Stimulated activated CD8-positive, alpha-beta memory T cell treated with anti-CD3 and anti-CD28 coated beads, Interleukin-2, amount 100 ng/mL, for 48 hours (primary cell): ENCODE measurements around the gene MANSC4.

Experiments used
- DNase-seq, 2 donors: peaks; one replicate each; pipeline ENCODE4 v3.0.0-alpha.2; 2020; ENCODE audit warnings: low read depth in 2 of 2

MANSC4 gene

DNA sequence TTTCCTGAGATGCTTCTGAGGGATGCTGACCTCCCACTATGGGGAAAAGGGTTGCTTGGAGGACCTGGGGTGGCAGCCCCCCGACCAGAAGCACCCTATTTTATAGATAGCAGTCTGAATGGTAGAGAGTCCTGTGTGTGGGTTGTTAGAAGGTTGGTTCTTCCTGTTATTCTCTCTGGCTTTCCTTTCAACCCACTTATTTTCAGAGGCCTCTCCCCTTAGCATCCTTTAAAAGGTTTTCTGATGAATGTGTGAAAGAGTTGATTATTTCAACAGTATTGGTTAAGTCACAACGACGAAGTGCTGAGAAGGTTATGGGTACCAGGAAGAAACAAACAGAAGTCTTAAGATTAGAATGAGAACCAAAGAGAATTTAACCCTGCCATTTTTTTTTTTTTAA is 20.8 kb upstream of the MANSC4 start:
- no peak for DNase-seq

DNA sequence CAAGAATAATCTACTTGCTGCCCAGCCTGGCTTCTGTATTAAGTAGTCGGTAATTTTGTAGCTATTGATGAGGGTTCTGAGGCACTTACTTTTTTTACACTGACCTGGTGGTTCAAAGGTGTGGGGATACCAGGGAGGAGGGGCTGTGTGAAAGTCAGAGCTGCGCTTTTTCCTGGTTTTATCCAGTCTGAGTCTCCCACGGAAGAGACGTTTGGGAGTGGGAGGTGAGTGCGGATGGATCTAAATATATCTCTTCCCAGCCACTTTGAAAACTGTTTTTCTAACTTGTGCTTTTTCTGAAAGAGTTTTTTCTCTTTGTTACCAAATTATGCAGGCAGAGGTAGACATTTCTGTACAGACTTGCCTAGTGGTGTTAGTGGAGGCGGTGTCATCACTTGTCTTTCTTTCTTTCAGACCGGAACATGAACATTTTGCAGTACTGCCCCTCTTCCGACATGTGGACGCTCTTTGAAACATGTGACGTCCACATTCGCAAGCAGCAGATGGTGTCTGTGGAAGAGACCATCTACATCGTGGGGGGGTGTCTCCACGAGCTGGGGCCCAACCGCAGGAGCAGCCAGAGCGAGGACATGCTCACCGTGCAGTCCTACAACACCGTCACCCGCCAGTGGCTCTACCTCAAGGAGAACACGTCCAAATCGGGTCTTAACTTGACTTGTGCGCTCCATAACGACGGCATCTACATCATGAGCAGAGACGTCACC is 17.4 kb upstream of the MANSC4 start:
- DNase-seq: no peak

DNA sequence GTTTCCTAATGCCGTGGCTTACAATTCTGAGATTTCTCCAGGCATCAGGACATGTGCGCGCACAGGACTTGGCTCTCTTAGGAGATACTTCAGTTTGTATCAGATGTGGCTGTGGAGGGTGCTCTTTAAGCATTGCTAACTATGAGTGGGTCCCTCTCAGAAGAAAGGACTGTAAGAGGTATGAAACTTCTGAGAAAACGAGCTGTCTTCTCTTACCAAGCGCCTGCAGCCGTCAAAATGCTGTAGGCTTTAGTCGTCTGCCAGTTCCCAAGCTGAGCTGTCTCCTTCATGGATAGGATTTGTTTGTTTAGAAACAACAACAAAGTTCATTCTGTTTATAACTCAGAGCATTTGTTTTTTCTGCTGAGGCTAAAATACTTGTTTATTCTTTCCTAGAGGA is 16.1 kb upstream of the MANSC4 start:
- DNase-seq: no peak

DNA sequence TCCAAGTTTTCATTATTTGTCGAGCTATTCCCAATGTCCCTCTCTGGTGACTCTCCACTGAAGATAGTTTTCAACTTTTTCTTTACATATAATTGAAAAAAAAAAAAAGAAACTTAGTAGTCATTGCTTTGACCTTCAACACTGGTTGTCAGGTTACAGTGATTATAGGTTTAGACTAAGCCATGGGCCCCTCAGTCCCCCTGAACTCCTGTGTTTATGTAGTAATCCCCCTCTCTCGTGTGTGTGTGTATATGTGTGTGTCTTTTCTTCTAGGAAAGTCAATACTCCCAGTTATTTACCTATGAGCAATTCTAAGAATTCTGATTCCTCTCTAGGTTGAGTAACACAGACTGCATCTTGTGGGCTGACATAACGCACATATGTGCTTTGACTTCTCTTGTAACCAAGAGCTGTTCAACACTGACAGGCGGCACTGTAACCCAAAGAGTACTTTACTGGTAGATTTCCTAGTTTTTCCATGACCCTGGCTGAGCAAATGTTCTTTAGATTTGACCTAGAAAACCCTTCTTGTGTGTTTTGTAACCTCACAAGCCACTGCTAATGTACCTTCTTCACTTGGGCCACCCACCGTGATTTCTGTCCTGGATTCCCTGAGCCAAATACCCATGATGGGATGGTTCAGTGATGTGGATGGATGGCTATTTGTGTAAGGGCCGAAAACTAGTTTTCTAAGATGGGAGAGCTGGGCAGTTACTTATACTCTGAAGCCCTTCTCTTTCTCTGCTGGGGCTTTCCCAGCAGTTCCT is 15.0 kb upstream of the MANSC4 start:
- no peak for DNase-seq

DNA sequence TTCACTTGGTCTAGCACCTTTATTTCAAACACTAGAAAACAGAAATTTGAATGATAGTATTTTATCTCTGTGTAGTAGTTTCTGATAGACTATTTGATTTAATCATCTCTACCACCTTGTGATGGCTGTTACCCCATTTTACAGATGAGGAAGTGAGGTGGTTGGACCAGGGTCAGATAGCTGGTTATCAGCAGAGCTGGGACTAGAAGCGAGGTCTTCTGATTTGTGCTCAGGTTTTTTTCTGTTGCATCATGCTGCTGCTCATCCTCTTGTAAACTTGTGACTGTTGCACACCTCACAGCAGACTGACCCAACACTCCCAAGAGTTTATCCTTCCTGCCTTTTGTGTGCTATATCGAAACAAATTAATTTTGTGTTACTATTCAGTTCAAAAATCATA is 10.1 kb upstream of the MANSC4 start:
- no peak for DNase-seq

DNA sequence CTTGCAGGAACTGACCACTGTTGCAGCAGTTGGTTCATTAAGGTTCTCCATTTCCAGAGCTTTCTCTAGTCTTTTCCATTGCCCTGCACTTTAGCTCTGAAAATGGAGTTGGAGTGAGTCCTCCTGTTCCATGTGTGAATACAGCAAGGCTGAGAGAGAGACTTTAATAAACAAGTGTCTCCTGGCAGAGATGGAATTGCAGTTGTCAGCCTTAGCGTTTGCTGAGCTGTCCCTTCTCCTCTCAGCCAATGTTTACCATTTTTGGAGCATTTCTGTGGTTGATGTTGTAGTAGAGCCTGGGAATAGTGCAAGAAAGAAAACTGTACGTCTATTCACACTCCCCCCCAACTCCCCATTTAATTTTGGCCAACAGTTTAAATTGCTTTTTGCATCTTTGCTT is 7.5 kb upstream of the MANSC4 start:
- no peak for DNase-seq

DNA sequence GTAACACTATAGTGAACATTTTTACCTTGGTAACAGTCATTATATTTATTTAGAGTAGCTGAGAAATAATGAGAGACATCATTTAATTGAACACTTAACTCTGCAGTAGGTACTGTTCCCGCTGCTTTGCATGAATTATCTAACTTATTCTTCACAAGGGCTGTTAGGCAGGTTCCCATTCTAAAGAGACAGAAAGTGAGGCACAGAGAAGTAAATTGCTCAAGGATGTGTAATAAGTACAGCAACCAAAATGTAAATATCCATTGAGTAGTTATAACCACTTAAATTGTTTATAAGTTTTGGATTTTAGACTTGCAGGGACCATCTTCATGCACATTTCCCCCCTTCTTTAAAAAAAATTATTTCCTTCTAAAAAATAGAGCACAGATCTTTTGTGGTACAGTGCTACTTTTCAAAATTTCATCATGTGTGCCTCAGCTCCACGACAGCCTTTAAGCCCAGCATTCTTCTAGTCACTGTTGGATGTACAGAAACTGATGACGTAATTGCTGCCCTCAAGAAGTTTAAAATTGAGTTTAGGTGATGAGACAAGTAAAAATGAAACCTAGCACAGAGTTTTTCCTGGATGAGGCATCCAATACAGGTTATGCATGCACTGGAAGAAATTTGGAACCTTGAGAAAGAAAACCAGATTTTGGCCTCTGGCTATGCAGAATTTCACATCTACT is 6.0 kb upstream of the MANSC4 start:
- DNase-seq: no peak

DNA sequence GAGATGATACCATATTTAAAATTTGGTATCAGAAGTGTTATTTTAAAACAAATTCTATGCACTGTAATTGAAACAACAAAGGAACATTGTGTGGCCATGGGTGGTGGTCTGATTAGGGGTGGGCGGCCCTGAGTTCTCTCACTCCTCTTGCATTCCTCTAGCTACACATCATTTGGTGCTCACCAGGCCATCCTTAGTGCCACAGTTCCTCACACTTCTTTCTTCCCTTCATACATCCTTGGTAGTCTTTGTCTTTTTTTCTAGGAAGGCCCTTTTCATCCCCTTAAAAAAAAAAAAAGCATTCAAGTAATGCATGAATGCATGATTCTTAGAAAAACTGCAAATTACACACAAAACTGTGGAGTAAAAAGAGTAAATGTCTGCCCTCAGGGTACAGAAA is 2.4 kb upstream of the MANSC4 start:
- no peak for DNase-seq

DNA sequence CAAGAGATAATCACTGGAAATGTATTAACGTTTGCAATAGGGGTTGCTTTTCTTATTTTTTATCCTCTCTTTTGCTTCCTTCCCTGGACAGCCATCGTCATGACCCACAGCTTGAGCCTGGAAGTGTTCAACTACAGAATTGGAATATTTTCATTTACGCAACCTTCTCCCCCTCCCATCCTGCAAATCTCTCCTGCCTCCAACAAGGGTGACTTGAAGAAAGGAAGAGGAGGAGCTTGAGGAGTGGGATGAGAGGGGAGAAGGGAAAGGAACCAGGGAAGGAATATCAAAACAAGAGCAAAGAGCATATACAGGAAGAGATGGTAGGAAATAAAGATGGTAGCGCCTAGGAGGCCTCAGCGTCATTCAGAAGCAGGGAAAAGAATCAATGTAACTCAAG is 1.6 kb upstream of the MANSC4 start:
- DNase-seq: no peak

DNA sequence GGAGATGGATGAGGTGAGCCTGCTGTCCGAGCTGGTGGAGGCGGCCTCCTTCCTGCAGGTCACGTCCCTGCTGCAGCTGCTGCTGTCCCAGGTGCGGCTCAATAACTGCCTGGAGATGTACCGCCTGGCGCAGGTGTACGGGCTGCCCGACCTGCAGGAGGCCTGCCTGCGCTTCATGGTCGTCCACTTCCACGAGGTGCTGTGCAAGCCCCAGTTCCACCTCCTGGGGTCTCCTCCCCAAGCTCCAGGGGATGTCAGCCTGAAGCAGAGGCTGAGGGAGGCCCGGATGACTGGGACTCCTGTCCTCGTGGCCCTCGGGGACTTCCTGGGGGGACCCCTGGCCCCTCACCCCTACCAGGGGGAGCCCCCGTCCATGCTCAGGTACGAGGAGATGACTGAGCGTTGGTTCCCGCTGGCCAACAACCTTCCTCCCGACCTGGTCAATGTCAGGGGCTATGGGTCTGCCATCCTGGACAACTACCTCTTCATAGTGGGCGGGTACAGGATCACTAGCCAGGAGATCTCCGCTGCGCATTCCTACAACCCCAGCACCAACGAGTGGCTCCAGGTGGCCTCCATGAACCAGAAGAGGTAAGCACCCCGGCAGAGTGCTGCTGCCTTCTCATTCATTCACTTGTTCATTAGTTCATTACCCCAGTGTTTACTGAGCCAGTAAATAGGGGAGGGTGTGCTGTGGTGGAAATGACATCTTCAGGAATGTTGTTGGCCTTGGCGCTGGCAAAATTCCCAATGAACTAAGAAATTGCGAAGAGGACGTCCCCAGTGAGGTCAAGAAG is 774 bp upstream of the MANSC4 start:
- peak in 1 of 2 donors; percentile 4 for DNase-seq

DNA sequence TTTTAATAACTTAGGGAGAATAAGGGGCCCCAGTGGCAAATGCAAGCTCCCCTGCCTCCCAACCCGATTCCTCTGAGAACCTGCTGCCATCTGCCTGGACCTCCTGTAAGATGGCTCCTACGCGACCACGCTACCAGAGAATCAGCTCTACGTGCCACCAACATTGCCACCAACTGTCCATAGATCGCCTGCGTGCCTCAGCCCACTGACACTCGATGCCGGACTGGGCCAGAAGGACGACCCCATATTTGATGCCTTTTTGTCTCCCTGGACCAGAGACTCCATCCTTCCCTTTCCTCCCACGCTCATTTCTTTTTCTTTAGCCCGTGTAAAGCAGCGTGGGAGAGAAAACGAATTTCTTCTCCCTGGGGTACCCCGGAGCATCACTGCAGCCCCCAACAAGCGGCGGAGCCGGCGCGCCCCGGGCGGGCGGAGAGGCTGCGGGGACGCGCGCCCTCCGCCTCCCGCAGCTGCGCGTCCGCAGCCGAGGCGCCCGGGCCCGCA is 568 bp downstream of the MANSC4 start:
- peak in 1 of 2 donors; percentile 4 for DNase-seq

DNA sequence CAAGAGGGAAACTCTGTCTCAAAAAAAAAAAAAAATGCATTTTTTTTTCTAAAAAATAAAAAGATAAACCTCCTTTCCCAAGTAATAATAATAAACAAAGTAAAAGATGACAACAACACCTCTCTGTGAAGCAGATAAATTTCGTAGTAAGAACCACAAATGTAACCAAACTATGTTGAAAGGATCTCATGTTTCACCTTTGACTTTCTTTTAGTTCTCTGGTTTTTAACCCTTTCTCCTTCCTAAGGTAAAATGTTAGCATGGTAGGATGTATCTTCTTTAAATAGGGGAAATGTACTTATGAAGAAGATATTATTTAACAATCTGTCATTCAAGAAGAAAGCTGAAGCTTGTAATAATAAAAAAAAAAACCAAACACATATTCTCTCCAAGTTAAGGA is 1.8 kb downstream of the MANSC4 start:
- DNase-seq: no peak

DNA sequence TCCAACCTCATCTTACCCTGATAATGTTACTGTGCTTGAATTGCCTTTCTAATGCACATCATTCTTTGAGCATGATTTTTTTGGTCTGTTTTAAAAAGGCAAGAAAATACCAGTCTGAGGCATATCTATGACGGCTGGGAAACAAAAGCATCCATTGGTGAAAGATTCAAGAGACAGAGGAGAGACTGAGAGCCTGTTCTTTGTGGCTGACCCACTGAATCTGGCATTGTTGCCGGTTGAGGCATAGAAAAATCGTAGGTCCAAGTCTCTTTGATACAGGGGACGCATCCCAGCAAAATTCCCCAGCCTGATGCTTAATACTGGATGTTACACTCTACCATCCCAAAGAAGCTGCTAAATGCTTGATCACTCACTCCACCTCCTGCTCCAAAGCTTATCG is 2.9 kb downstream of the MANSC4 start:
- no peak for DNase-seq

DNA sequence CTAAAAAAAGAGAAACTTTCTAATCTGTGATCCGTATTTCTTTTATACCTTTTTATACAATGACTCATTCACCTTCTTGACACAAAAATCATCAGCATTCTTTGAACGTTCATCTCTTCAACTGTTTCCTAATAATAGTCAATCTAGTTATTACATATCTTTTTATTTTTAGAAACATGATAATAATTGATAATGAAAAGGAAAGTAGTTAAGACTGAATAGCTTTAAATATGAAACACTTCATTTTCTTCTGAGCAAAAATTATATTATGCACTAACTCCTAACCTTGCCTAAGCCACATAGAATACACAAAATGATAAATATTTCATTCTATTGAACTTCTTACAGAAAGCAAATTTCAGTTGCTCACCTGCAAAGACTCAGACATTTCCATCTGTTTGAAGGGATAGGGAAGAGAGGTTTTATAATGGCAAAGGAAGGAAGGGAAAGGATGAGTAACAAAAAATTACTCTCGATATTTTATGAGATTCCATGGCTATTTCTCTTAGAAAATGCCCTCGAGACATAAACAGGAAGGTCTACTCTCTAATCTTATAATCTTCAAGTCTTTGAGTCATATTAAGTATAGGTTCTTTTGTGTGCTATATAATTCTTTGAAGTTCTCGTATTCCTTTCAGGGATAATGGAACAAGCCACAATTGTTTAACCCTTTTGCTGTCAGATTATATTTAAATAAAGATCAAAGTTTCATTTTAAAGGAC is 7.5 kb downstream of the MANSC4 start:
- DNase-seq: no peak

DNA sequence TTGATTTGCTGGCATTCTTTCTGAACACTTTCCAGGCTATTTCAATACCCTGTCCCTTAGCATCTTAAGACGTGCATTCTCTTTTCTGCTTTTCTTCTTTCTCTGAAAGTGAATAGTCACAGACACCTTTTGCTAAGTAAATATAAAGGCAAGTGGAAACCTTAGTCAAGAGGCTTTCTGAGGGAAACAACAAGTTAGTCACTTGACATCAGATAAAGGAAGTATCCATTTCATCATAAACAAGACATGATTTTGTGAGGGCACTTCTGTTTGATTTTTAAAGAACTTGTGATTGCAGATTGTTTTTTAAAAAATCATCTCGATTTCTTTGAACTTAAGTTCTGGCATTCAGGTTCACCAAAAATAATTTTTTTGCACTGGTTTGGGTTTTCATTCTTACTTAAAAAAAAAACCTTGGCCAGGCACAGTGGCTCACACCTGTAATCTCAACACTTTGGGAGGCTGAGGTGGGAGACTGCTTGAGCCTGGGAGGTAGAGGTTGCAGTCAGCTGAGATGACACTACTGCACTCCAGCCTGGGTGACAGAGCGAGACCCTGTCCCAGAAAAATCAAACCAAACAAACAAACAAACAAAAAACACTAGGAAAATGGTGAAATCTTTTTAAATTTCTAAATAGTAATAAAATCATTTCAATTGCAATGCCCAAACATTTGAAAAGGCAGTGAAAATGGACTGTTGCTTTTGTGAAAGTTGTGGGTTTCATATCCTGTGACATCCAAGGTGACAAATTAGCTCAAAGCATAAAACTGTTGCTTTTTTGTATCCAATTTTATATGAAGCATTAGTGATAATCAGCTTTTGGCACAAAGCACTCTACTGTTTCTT is 8.3 kb downstream of the MANSC4 start:
- DNase-seq: no peak

DNA sequence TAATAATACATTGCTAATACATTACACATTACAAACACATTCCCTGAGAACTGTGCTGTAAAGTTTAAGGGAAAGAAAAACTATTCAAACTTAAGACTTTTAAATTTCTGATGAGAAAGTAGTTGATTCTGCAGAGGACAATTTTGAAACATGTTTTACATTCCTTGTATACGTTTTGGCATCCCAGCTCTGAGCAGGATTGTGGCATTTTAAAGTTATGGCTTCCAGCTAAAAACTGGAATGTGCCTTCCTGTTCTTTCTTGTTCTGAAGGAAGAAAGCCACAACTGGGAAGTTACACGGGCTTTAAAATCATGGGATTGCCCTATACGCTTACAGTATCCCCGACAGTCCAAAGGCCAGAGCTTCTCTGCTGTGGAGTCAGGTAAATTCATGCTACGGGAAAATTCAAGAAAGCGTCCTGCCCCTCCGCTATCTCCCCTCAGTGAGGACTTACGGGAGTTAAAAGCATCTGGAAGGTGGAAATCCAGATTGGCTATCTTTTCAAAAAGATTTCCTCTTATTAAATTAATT is 10.8 kb downstream of the MANSC4 start:
- DNase-seq: no peak

DNA sequence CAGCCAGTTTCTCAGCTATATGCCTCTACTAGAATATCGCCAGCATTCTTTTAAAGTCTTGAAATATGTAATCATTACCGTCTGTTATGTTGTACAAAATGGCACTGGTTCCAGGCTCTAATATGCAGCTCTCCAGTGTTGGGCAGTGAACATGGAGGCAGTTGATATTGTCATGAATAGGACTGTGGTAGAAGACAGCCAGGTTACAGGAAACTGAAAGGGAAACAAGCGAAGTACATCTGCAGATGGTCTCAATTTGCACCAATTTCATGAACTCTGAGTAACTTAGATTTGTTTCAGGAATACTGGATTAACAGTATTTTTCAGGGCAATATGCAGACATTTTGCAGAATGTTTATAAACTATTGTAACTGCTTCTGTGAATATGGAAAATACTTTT is 13.4 kb downstream of the MANSC4 start:
- no peak for DNase-seq

DNA sequence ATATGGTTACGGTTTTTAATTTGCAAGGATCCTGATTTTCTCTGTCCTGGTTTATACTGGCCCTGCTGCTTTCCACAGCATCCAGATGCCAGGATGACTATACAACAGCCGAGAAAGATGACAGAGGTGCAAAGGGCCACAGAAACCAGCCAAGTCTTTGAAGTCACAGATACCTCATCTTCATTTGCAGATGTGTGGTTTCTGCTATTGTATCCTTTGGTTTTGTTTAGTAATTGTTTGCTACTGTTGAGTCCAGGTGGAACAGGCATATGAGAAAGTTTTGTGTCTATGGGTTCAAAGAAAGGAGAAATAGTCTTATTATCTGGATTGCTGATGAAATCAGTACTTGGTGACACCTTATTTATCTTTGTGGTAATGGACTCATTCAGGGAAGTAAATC is 17.3 kb downstream of the MANSC4 start:
- no peak for DNase-seq

DNA sequence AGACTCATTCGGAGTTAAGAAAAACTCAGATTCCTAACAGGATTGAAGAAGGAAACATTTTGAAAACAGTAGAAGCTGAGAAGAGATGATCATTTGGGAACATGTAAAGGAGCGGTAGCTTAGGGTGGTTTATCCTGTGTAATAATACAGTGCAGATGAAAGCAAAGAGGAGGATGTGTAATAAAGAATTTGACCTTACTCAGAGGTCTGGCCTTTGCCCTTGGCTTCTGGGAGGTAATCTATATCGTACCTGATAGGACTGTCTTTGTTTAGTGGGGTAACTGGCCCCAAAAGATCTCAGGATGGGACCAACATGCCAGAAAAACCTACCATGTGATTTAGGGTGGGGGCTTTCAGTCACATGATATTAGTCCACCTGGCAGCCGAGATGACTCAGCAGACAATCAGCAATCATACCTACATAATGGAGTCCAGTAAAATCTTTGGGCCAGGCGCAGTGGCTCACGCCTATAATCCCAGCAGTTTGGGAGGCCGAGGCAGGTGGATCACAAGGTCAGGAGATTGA is 23.3 kb downstream of the MANSC4 start:
- DNase-seq: no peak

DNA sequence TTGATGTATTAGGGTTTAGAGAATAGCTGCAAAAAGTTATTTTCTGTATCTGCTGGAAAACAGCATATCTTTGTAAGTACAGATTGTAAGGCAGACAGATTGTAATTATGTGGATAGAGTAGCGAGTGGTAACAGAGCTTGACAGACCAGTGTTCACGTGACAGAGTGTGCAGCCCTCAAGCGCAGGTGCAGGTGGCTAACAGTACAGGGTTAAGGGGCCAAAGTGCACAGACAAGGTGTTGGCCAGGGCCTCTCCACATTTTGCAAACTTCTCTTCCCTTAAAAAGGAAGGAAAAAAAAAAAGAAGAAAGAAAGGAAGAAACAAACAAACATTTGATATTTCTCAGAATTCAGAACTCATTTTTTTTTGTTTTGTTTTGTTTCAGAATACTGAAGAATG is 25.2 kb downstream of the MANSC4 start:
- DNase-seq: no peak
